Endodermal cell (in vitro differentiated cells): Measurements from ENCODE around the gene SRP72. TPM values are rescaled to one million over a fixed set of nuclear protein-coding genes. Genes with fewer than 3 reads are reported as not detected.
"Not testable (repeated sequence)": the region's sequence is repeated elsewhere in the genome, so short reads cannot be mapped to it uniquely, and the experiment has no call there.

Experiments used
- DNase-seq: peaks from one replicate; pipeline ENCODE4 v3.0.0-alpha.2; 2017
- H3K27ac ChIP-seq: 2 replicates; pipeline ENCODE4 v1.5.1; 2013; ENCODE audit warnings: mild to moderate bottlenecking, low read depth, low read length, moderate library complexity
- H3K27me3 ChIP-seq: 2 replicates; pipeline ENCODE4 v1.6.1; 2013; ENCODE audit warnings: mild to moderate bottlenecking, low read length, moderate library complexity; ENCODE audit not compliant: insufficient read depth, control insufficient read depth, poor library complexity, severe bottlenecking
- H3K36me3 ChIP-seq: 2 replicates; pipeline ENCODE4 v1.7.0; 2013; ENCODE audit warnings: mild to moderate bottlenecking, low read length, moderate library complexity; ENCODE audit not compliant: control insufficient read depth, insufficient read depth
- H3K4me1 ChIP-seq: one replicate; pipeline ENCODE4 v1.7.0; 2013; ENCODE audit warnings: low read length; ENCODE audit not compliant: control insufficient read depth, insufficient read depth
- H3K4me3 ChIP-seq: 2 replicates; pipeline ENCODE4 v1.5.1; 2013; ENCODE audit warnings: mild to moderate bottlenecking, low read length, moderate library complexity
- H3K9ac ChIP-seq: 2 replicates; pipeline ENCODE4 v1.6.1; 2013; ENCODE audit warnings: mild to moderate bottlenecking, low read length, moderate library complexity; ENCODE audit not compliant: poor library complexity, severe bottlenecking; ENCODE audit errors: extremely low read depth
- H3K9me3 ChIP-seq: 2 replicates; pipeline ENCODE4 v1.6.1; 2013; ENCODE audit warnings: mild to moderate bottlenecking, low read length, moderate library complexity; ENCODE audit not compliant: control insufficient read depth
- H3K27ac Mint-ChIP-seq: 2 replicates; pipeline ENCODE4 v1.8.0; 2020; ENCODE audit warnings: mixed read lengths
- H3K27me3 Mint-ChIP-seq: 2 replicates; pipeline ENCODE4 v1.8.0; 2021; ENCODE audit warnings: mild to moderate bottlenecking, mixed read lengths; ENCODE audit not compliant: insufficient read depth
- H3K36me3 Mint-ChIP-seq: 2 replicates; pipeline ENCODE4 v1.8.0; 2020; ENCODE audit warnings: low read depth, mixed read lengths
- H3K4me1 Mint-ChIP-seq: 2 replicates; pipeline ENCODE4 v1.8.0; 2020; ENCODE audit warnings: mixed read lengths
- H3K4me3 Mint-ChIP-seq: 2 replicates; pipeline ENCODE4 v1.8.0; 2020; ENCODE audit warnings: mild to moderate bottlenecking, moderate library complexity, mixed read lengths
- H3K9me3 Mint-ChIP-seq: 2 replicates; pipeline ENCODE4 v1.8.0; 2020; ENCODE audit warnings: mild to moderate bottlenecking, mixed read lengths
- CTCF ChIP-seq: fragments of 200-600 bp; sonication (generic); conservative IDR thresholded peaks from 2 replicates; pipeline ENCODE4 v1.5.0; 2021; ENCODE audit warnings: antibody characterized with exemption, mild to moderate bottlenecking
- WGBS, 2 experiments: methylation state at CpG; one replicate each; pipeline versions ENCODE4 v1.1.5 to v1.1.7; 2013; ENCODE audit warnings: missing lambda C conversion rate in 2 of 2, mixed read lengths in 1 of 2; ENCODE audit not compliant: insufficient coverage in 1 of 2, insufficient read length in 1 of 2; 5-methylcytosine and 5-hydroxymethylcytosine counted together
- total RNA-seq, 2 donors: library from RNA; stranded (reverse); fragmentation: NEBNext Ultra II Directional in 1 of 2; extraction: Animal tissue kit (Norgen Biotek cat#: 25700) in 1 of 2; gene quantifications; 2 replicates in 1 of 2; 3 replicates in 1 of 2; pipeline ENCODE4 v1.2.1, GENCODE V29; 2021

Gene SRP72
- total RNA-seq, 2 donors from 2014 or later, result 123 to 134 TPM

DNA sequence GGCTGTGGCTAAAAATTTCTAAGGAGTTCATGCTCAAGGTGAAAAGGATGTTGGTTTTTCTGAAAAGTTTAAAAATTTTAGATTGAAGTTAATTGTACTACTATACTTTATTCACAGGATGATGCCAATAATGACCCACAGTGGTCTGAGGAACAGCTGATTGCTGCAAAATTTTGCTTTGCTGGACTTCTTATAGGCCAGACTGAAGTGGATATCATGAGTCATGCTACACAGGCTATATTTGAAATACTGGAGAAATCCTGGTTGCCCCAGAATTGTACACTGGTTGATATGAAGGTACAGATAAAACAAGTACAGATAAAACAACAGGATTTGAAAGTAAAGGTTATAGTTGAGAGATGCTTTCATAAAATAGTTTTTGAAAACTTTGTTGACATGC is 19.1 kb upstream of the SRP72 start:
- Histone ChIP-seq H3K27ac (no peak overlapping the region), H3K4me3 (no peak overlapping the region), H3K9ac (no peak overlapping the region), H3K9me3 (no peaks in the 10 kb centered on the region), H3K4me1 (no peaks in the 10 kb centered on the region), H3K27me3 (no peaks in the 10 kb centered on the region), H3K36me3 (peaks cover 100% of the 10 kb centered on the region)
- DNase-seq, result no peak
- H3K4me1 Mint-ChIP-seq, result no peaks in the 10 kb centered on the region
- H3K9me3 Mint-ChIP-seq, result no peaks in the 10 kb centered on the region
- H3K27me3 Mint-ChIP-seq, result no peaks in the 10 kb centered on the region
- H3K27ac Mint-ChIP-seq, result no peak overlapping the region
- TF ChIP-seq CTCF, result no peak
- H3K36me3 Mint-ChIP-seq, result peaks cover 89% of the 10 kb centered on the region
- no peak overlapping the region for H3K4me3 Mint-ChIP-seq

DNA sequence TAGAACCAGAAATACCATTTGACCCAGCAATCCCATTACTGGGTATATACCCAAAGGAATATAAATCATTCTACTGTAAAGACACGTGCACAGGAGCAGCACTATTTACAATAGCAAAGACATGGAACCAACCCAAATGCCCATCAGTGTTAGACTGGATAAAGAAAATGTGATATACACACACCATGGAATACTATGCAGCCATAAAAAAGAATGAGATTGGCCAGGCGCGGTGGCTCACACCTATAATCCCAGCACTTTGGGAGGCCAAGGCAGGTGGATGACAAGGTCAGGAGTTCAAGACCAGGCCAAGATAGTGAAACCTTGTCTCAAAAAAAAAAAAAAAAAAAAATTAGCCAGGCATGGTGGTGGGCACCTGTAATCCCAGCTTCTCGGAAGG is 17.9 kb upstream of the SRP72 start:
- peaks cover 89% of the 10 kb centered on the region for H3K36me3 Mint-ChIP-seq
- H3K27me3 Mint-ChIP-seq, result not testable (repeated sequence)

GRCh38 chr4:56450342-56450741 is 17.1 kb upstream of the SRP72 start:
- no peak overlapping the region for H3K4me3 Mint-ChIP-seq
- H3K4me1 Mint-ChIP-seq, result no peaks in the 10 kb centered on the region
- no peak overlapping the region for H3K27ac Mint-ChIP-seq
- H3K27me3 Mint-ChIP-seq, result no peaks in the 10 kb centered on the region
- TF ChIP-seq CTCF, result no peak
- Histone ChIP-seq H3K27ac (no peak overlapping the region), H3K36me3 (peaks cover 100% of the 10 kb centered on the region), H3K9me3 (no peaks in the 10 kb centered on the region), H3K4me3 (no peak overlapping the region), H3K9ac (no peak overlapping the region), H3K4me1 (no peaks in the 10 kb centered on the region), H3K27me3 (no peaks in the 10 kb centered on the region)
- DNase-seq, result no peak
- 100% methylated on average over 1 of the region's 1 CpG; no CpG with 5 or more reads in 1 of the 2 experiments for WGBS, 2 experiments
- peaks cover 90% of the 10 kb centered on the region for H3K36me3 Mint-ChIP-seq
- no peaks in the 10 kb centered on the region for H3K9me3 Mint-ChIP-seq

More for the DNA sequence above, 17.9 kb upstream of the SRP72 start:
- DNase-seq, H3K9me3 ChIP-seq, H3K4me3 Mint-ChIP-seq, H3K4me3 ChIP-seq, H3K27me3 ChIP-seq, H3K9me3 Mint-ChIP-seq, H3K9ac ChIP-seq, H3K27ac Mint-ChIP-seq, H3K4me1 Mint-ChIP-seq, H3K4me1 ChIP-seq, H3K27ac ChIP-seq: not testable (repeated sequence)
- WGBS, 2 experiments, result 92 to 99% methylated on average over 3 to 4 of the region's 4 CpGs
- peaks cover 100% of the 10 kb centered on the region for H3K36me3 ChIP-seq

DNA sequence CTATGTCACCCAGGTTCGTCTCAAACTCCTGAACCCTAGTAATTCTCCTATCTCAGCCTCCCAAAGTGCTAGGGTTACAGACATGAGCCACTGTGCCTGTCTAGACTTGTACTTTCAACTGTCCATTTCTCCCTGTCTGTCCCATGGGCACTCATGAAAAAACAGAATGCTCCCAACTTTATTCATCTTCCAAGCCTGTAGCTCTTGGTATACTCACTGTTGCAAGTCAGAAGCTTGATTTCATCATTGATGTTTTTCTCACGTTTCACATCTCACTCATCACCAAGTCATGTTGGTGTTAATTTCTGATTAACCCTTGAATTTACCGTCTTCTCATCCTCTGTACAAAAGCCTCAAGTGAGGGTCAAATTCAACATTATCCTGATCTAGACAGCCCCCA is 7.3 kb upstream of the SRP72 start:
- no peak for DNase-seq
- Mint-ChIP-seq H3K27me3 (no peaks in the 10 kb centered on the region), H3K4me3 (no peak overlapping the region), H3K36me3 (peaks cover 59% of the 10 kb centered on the region), H3K4me1 (no peaks in the 10 kb centered on the region), H3K27ac (no peak overlapping the region), H3K9me3 (no peaks in the 10 kb centered on the region)
- no peak for TF ChIP-seq CTCF
- WGBS, 2 experiments, result 94 to 95% methylated on average over 3 of the region's 3 CpGs
- H3K27me3 ChIP-seq, result no peaks in the 10 kb centered on the region
- H3K9me3 ChIP-seq, result no peaks in the 10 kb centered on the region
- H3K4me1 ChIP-seq, result no peaks in the 10 kb centered on the region
- no peak overlapping the region for H3K9ac ChIP-seq
- H3K4me3 ChIP-seq, result no peak overlapping the region
- H3K27ac ChIP-seq, result no peak overlapping the region
- H3K36me3 ChIP-seq, result peaks cover 82% of the 10 kb centered on the region
